Inferior parietal cortex (tissue), 1 donor: ENCODE data around the gene GRM8.

Source experiments
- DNase-seq: peaks from one replicate; pipeline ENCODE4 v3.0.0-alpha.2; 2016; ENCODE audit errors: extremely low spot score

GRM8 gene

GRCh38 chr7:127034186-127034806, 218.4 kb downstream of the GRM8 start:
- no peak for DNase-seq

- no peak for DNase-seq
These were observed 222.9 kb downstream of the GRM8 start for GRCh38 chr7:127029823-127030222.

- DNase-seq: no peak
These were observed 230.9 kb downstream of the GRM8 start for GRCh38 chr7:127021857-127022256.

- no peak for DNase-seq
These were observed 231.6 kb downstream of the GRM8 start for GRCh38 chr7:127021019-127021738.

- no peak for DNase-seq
These were observed 233.9 kb downstream of the GRM8 start for GRCh38 chr7:127018889-127019288.

GRCh38 chr7:127017196-127017595, 235.5 kb downstream of the GRM8 start:
- no peak for DNase-seq

GRCh38 chr7:127000725-127001124, 252.0 kb downstream of the GRM8 start:
- DNase-seq: no peak

- no peak for DNase-seq
These were observed 256.1 kb downstream of the GRM8 start for GRCh38 chr7:126996659-126997058.

- DNase-seq: no peak
These were observed 259.0 kb downstream of the GRM8 start for GRCh38 chr7:126993626-126994213.

- no peak for DNase-seq
These were observed 264.7 kb downstream of the GRM8 start for GRCh38 chr7:126988022-126988421.

- DNase-seq: no peak
These were observed 273.0 kb downstream of the GRM8 start for GRCh38 chr7:126979722-126980121.

GRCh38 chr7:126978865-126979264, 273.9 kb downstream of the GRM8 start:
- no peak for DNase-seq

GRCh38 chr7:126973066-126973465, 279.7 kb downstream of the GRM8 start:
- no peak for DNase-seq

- DNase-seq: no peak
These were observed 280.2 kb downstream of the GRM8 start for GRCh38 chr7:126972571-126972970.

- no peak for DNase-seq
These were observed 293.1 kb downstream of the GRM8 start for GRCh38 chr7:126959649-126960048.

GRCh38 chr7:126958367-126958766, 294.4 kb downstream of the GRM8 start:
- DNase-seq: no peak

GRCh38 chr7:126957443-126957842, 295.3 kb downstream of the GRM8 start:
- no peak for DNase-seq

- DNase-seq: no peak
These were observed 299.3 kb downstream of the GRM8 start for GRCh38 chr7:126953461-126953860.

GRCh38 chr7:126948664-126949063, 304.1 kb downstream of the GRM8 start:
- no peak for DNase-seq

GRCh38 chr7:126940723-126941307, 311.9 kb downstream of the GRM8 start:
- DNase-seq: no peak

GRCh38 chr7:126937171-126937570, 315.6 kb downstream of the GRM8 start:
- DNase-seq: no peak

GRCh38 chr7:126931581-126931980, 321.2 kb downstream of the GRM8 start:
- no peak for DNase-seq

GRCh38 chr7:126930166-126930565, 322.6 kb downstream of the GRM8 start:
- DNase-seq: no peak
